CD4-positive, alpha-beta memory T cell (primary cell): Measurements from ENCODE around the gene PEX5. TPM values are rescaled to one million over a fixed set of nuclear protein-coding genes. Genes with fewer than 3 reads are reported as not detected.

ENCODE experiments used
- CTCF ChIA-PET: fragments of 350-600 bp; sonication (Branson Sonifier 250); formaldehyde crosslinking; loops from one replicate; lab custom pipeline; 2021; ENCODE audit warnings: inconsistent platforms; ENCODE audit not compliant: partially characterized antibody; lab: Charles Lee
- POLR2A ChIA-PET: fragments of 350-600 bp; sonication (Branson Sonifier 250); formaldehyde crosslinking; loops from one replicate; lab custom pipeline; 2021; ENCODE audit not compliant: partially characterized antibody; lab: Charles Lee
- DNase-seq, 5 donors: peaks; one replicate each; pipeline versions ENCODE4 v3.0.0 to v3.0.0-alpha.2; 2020 to 2022; ENCODE audit warnings: mixed read lengths in 1 of 5
- H3K27ac ChIP-seq: one replicate; pipeline ENCODE4 v1.7.0; 2013; ENCODE audit warnings: low read depth, low read length
- H3K27me3 ChIP-seq: 2 replicates; pipeline ENCODE4 v1.7.0; 2013; ENCODE audit warnings: mild to moderate bottlenecking, low read length, moderate library complexity; ENCODE audit not compliant: insufficient read depth
- H3K36me3 ChIP-seq: 2 replicates; pipeline ENCODE4 v1.7.0; 2013; ENCODE audit warnings: mild to moderate bottlenecking, low read length, moderate library complexity; ENCODE audit not compliant: insufficient read depth
- H3K4me1 ChIP-seq: 2 replicates; pipeline ENCODE4 v1.7.0; 2013; ENCODE audit warnings: mild to moderate bottlenecking, low read length, moderate library complexity; ENCODE audit not compliant: insufficient read depth
- H3K4me3 ChIP-seq, 2 donors: one replicate each; pipeline ENCODE4 v1.7.0; 2013; ENCODE audit warnings: low read length in 2 of 2, mild to moderate bottlenecking in 1 of 2
- H3K9me3 ChIP-seq, 2 donors: one replicate each; pipeline ENCODE4 v1.7.0; 2013; ENCODE audit warnings: low read length in 2 of 2, control low read depth in 1 of 2; ENCODE audit not compliant: control insufficient read depth in 1 of 2
- H3K27ac Mint-ChIP-seq, 7 donors: one replicate each; pipeline ENCODE4 v1.8.0; 2020 to 2021; ENCODE audit warnings: mixed read lengths in 7 of 7, mild to moderate bottlenecking in 6 of 7, inconsistent platforms in 3 of 7, moderate library complexity in 3 of 7
- H3K27me3 Mint-ChIP-seq, 2 donors: one replicate each; pipeline ENCODE4 v1.8.0; 2020 to 2021; ENCODE audit warnings: mixed read lengths in 2 of 2
- H3K36me3 Mint-ChIP-seq, 2 donors: one replicate each; pipeline ENCODE4 v1.8.0; 2020 to 2021; ENCODE audit warnings: mixed read lengths in 2 of 2, inconsistent platforms in 1 of 2, mild to moderate bottlenecking in 1 of 2
- H3K4me1 Mint-ChIP-seq, 4 donors: one replicate each; pipeline ENCODE4 v1.8.0; 2020 to 2021; ENCODE audit warnings: mixed read lengths in 4 of 4, mild to moderate bottlenecking in 1 of 4
- H3K4me3 Mint-ChIP-seq, 8 donors: one replicate each; pipeline ENCODE4 v1.8.0; 2020 to 2021; ENCODE audit warnings: mixed read lengths in 8 of 8, mild to moderate bottlenecking in 7 of 8, moderate library complexity in 6 of 8, inconsistent platforms in 3 of 8
- H3K9me3 Mint-ChIP-seq, 8 donors: one replicate each; pipeline ENCODE4 v1.8.0; 2020 to 2021; ENCODE audit warnings: mixed read lengths in 8 of 8, mild to moderate bottlenecking in 5 of 8, inconsistent platforms in 3 of 8, moderate library complexity in 1 of 8
- intact Hi-C: fragments of 100-400 bp; cut with micrococcal nuclease; formaldehyde crosslinking; loops from one replicate; pipeline ENCODE4 v1.15.1; 2023
- polyA plus RNA-seq, 2 donors: library from polyadenylated mRNA; unstranded; fragments of 300-500 nt; fragmentation: Illumina TruSeq; gene quantifications; one replicate each; pipeline ENCODE4 v1.2.3, GENCODE V29; 2021
- total RNA-seq, 2 experiments: library from RNA; stranded (reverse); gene quantifications; one replicate each; pipeline ENCODE4 v1.2.3, GENCODE V29; 2021

Gene PEX5
- total and polyA plus RNA-seq, 4 experiments from 2014 or later = 10.8 to 28.9 (median 21.5) TPM

GRCh38 chr12:7158781-7159609 is 30.5 kb upstream of the PEX5 start:
- H3K4me3 ChIP-seq = no peak overlapping the region
- POLR2A ChIA-PET = no interaction called here
- Mint-ChIP-seq H3K9me3 (no peaks in the 10 kb centered on the region), H3K4me1 (peaks cover 5 to 14% (median 11%) of the 10 kb centered on the region in 4 donors), H3K27me3 (peaks cover 0 to 3% of the 10 kb centered on the region in 2 donors), H3K27ac (peak overlapping the region in 1 of 7 donors; percentile 37), H3K36me3 (peaks cover 7 to 46% of the 10 kb centered on the region in 2 donors), H3K4me3 (no peak overlapping the region)
- H3K27me3 ChIP-seq = no peaks in the 10 kb centered on the region
- peaks cover 8% of the 10 kb centered on the region for H3K36me3 ChIP-seq
- intact Hi-C loops = no loop called here
- CTCF ChIA-PET = interaction anchor here (1.1 kb wide), 1 partner anchor 14 kb away, joined by 3 read pairs; no protein-coding TSS in a partner anchor
- peaks cover 5% of the 10 kb centered on the region for H3K4me1 ChIP-seq
- no peak overlapping the region for H3K27ac ChIP-seq
- no peak for DNase-seq
- no peaks in the 10 kb centered on the region for H3K9me3 ChIP-seq

- CTCF ChIA-PET = no interaction called here
- H3K4me1 Mint-ChIP-seq = peaks cover 5 to 14% (median 11%) of the 10 kb centered on the region in 4 donors
- no peak overlapping the region for H3K4me3 ChIP-seq
- POLR2A ChIA-PET = no interaction called here
- peaks cover 0 to 34% of the 10 kb centered on the region in 2 donors for H3K36me3 Mint-ChIP-seq
- no peak overlapping the region for H3K4me3 Mint-ChIP-seq
- H3K27me3 Mint-ChIP-seq = peaks cover 4 to 5% of the 10 kb centered on the region in 2 donors
- no peaks in the 10 kb centered on the region for H3K9me3 Mint-ChIP-seq
- H3K27ac Mint-ChIP-seq = peak overlapping the region in 1 of 7 donors; percentile 1
- no peak overlapping the region for H3K27ac ChIP-seq
- H3K27me3 ChIP-seq = no peaks in the 10 kb centered on the region
- no peaks in the 10 kb centered on the region for H3K36me3 ChIP-seq
- intact Hi-C loops = no loop called here
- peaks cover 5% of the 10 kb centered on the region for H3K4me1 ChIP-seq
- no peaks in the 10 kb centered on the region for H3K9me3 ChIP-seq
- no peak for DNase-seq
Observed at GRCh38 chr12:7160183-7160582, 29.3 kb upstream of the PEX5 start.

- Mint-ChIP-seq H3K27ac (no peak overlapping the region), H3K4me3 (peak overlapping the region in 1 of 8 donors; percentile 3), H3K9me3 (no peaks in the 10 kb centered on the region), H3K27me3 (peaks cover 7 to 11% of the 10 kb centered on the region in 2 donors), H3K36me3 (peaks cover 0 to 23% of the 10 kb centered on the region in 2 donors), H3K4me1 (peaks cover 5 to 14% (median 11%) of the 10 kb centered on the region in 4 donors)
- Histone ChIP-seq H3K27me3 (no peaks in the 10 kb centered on the region), H3K4me1 (peaks cover 5% of the 10 kb centered on the region), H3K27ac (no peak overlapping the region), H3K36me3 (no peaks in the 10 kb centered on the region), H3K4me3 (no peak overlapping the region), H3K9me3 (no peaks in the 10 kb centered on the region)
- ChIA-PET CTCF (no interaction called here), POLR2A (interaction anchor here (1.2 kb wide), 1 partner anchor 11 kb away, joined by 3 read pairs; no protein-coding TSS in a partner anchor)
- intact Hi-C loops = no loop called here
- no peak for DNase-seq
Observed at GRCh38 chr12:7161327-7161726, 28.2 kb upstream of the PEX5 start.

GRCh38 chr12:7161811-7162210 is 27.7 kb upstream of the PEX5 start:
- Mint-ChIP-seq H3K36me3 (peaks cover 0 to 20% of the 10 kb centered on the region in 2 donors), H3K27ac (peak overlapping the region in 1 of 7 donors; percentile 42), H3K4me3 (peak overlapping the region in 2 of 8 donors; percentile 3 to 4), H3K27me3 (peaks cover 7 to 13% of the 10 kb centered on the region in 2 donors), H3K4me1 (peaks cover 5 to 14% (median 11%) of the 10 kb centered on the region in 4 donors), H3K9me3 (peaks cover 0 to 2% (median 0%) of the 10 kb centered on the region in 8 donors)
- ChIA-PET CTCF (interaction anchor here (1.0 to 2.1 kb wide), 4 partner anchors 14 to 49 kb away, joined by 3 to 4 read pairs (median 3); partner anchors contain the start of gene PEX5), POLR2A (interaction anchor here (1.2 kb wide), 1 partner anchor 11 kb away, joined by 3 read pairs; no protein-coding TSS in a partner anchor)
- no peaks in the 10 kb centered on the region for H3K27me3 ChIP-seq
- H3K9me3 ChIP-seq = no peaks in the 10 kb centered on the region
- no peak overlapping the region for H3K4me3 ChIP-seq
- peaks cover 5% of the 10 kb centered on the region for H3K4me1 ChIP-seq
- H3K27ac ChIP-seq = no peak overlapping the region
- intact Hi-C loops = no loop called here
- no peaks in the 10 kb centered on the region for H3K36me3 ChIP-seq
- DNase-seq = no peak

GRCh38 chr12:7162691-7163114 is 26.8 kb upstream of the PEX5 start:
- POLR2A ChIA-PET = interaction anchor here (1.2 kb wide), 1 partner anchor 12 kb away, joined by 3 read pairs; no protein-coding TSS in a partner anchor
- H3K9me3 Mint-ChIP-seq = peaks cover 0 to 7% (median 3%) of the 10 kb centered on the region in 8 donors
- intact Hi-C loops = no loop called here

GRCh38 chr12:7169951-7170350 is 19.5 kb upstream of the PEX5 start:
- H3K27ac Mint-ChIP-seq = no peak overlapping the region
- Histone ChIP-seq H3K27ac (no peak overlapping the region), H3K4me1 (no peaks in the 10 kb centered on the region), H3K36me3 (no peaks in the 10 kb centered on the region), H3K9me3 (peaks cover 0 to 6% of the 10 kb centered on the region in 2 donors), H3K27me3 (no peaks in the 10 kb centered on the region), H3K4me3 (no peak overlapping the region)
- ChIA-PET POLR2A (no interaction called here), CTCF (no interaction called here)
- no peak for DNase-seq
- H3K4me1 Mint-ChIP-seq = no peaks in the 10 kb centered on the region
- H3K36me3 Mint-ChIP-seq = no peaks in the 10 kb centered on the region
- peaks cover 2 to 43% (median 30%) of the 10 kb centered on the region in 8 donors for H3K9me3 Mint-ChIP-seq
- H3K27me3 Mint-ChIP-seq = peaks cover 10 to 23% of the 10 kb centered on the region in 2 donors
- intact Hi-C loops = no loop called here
- no peak overlapping the region for H3K4me3 Mint-ChIP-seq

More at GRCh38 chr12:7162691-7163114, 26.8 kb upstream of the PEX5 start:
- Histone ChIP-seq H3K27me3 (no peaks in the 10 kb centered on the region), H3K9me3 (no peaks in the 10 kb centered on the region), H3K4me1 (peaks cover 5% of the 10 kb centered on the region), H3K36me3 (no peaks in the 10 kb centered on the region), H3K4me3 (no peak overlapping the region), H3K27ac (no peak overlapping the region)
- H3K36me3 Mint-ChIP-seq = peaks cover 0 to 13% of the 10 kb centered on the region in 2 donors
- peaks cover 7 to 13% of the 10 kb centered on the region in 2 donors for H3K27me3 Mint-ChIP-seq
- H3K27ac Mint-ChIP-seq = peak overlapping the region in 3 of 7 donors; percentile 25 to 72 (median 30)
- peak; percentile 2 to 46 (median 19) for DNase-seq
- H3K4me3 Mint-ChIP-seq = peak overlapping the region in 7 of 8 donors; percentile 44 to 78 (median 63)
- CTCF ChIA-PET = interaction anchor here (1.0 to 3.4 kb wide), 5 partner anchors 7 to 49 kb away, joined by 3 to 10 read pairs (median 3); partner anchors contain the start of gene PEX5
- peaks cover 5 to 14% (median 11%) of the 10 kb centered on the region in 4 donors for H3K4me1 Mint-ChIP-seq

- H3K9me3 Mint-ChIP-seq = peaks cover 2 to 44% (median 30%) of the 10 kb centered on the region in 8 donors
- ChIA-PET CTCF (no interaction called here), POLR2A (no interaction called here)
Observed at GRCh38 chr12:7171854-7172253, 17.6 kb upstream of the PEX5 start.

More at GRCh38 chr12:7171854-7172253, 17.6 kb upstream of the PEX5 start:
- H3K36me3 Mint-ChIP-seq = no peaks in the 10 kb centered on the region
- intact Hi-C loops = no loop called here
- no peak overlapping the region for H3K4me3 ChIP-seq
- peaks cover 17 to 23% of the 10 kb centered on the region in 2 donors for H3K27me3 Mint-ChIP-seq
- no peak overlapping the region for H3K27ac ChIP-seq
- H3K4me3 Mint-ChIP-seq = no peak overlapping the region
- H3K27ac Mint-ChIP-seq = no peak overlapping the region
- no peaks in the 10 kb centered on the region for H3K36me3 ChIP-seq
- no peaks in the 10 kb centered on the region for H3K27me3 ChIP-seq
- no peaks in the 10 kb centered on the region for H3K4me1 Mint-ChIP-seq
- no peaks in the 10 kb centered on the region for H3K4me1 ChIP-seq
- peaks cover 0 to 6% of the 10 kb centered on the region in 2 donors for H3K9me3 ChIP-seq
- DNase-seq = no peak
